BJ (cell line): ENCODE data around the gene KCP. TPM values are rescaled to one million over a fixed set of nuclear protein-coding genes. Genes with fewer than 3 reads are reported as not detected.

ENCODE experiments used
- CTCF ChIA-PET: fragments of 350-600 bp; formaldehyde crosslinking; extraction: SDS; loops from one replicate; lab custom pipeline; 2021; ENCODE audit warnings: antibody characterized with exemption, inconsistent platforms; lab: Yijun Ruan, JAX
- POLR2A ChIA-PET: fragments of 300-600 bp; sonication (Branson Sonifier 250); formaldehyde crosslinking; extraction: SDS; loops from one replicate; lab custom pipeline; 2021; ENCODE audit warnings: antibody characterized with exemption; lab: Charles Lee
- DNase-seq: peaks from one replicate; pipeline ENCODE4 v3.0.0-alpha.2; 2011; ENCODE audit warnings: low read depth
- H3K27me3 ChIP-seq: 2 replicates; pipeline ENCODE4 v1.6.0; 2011; ENCODE audit warnings: low read length; ENCODE audit not compliant: control insufficient read depth, insufficient read depth
- H3K36me3 ChIP-seq: 2 replicates; pipeline ENCODE4 v1.5.1; 2011; ENCODE audit warnings: low read length; ENCODE audit not compliant: control insufficient read depth, insufficient read depth
- H3K4me3 ChIP-seq: 2 replicates; pipeline ENCODE4 v1.5.1; 2011; ENCODE audit warnings: low read depth, mild to moderate bottlenecking, control low read depth, low read length
- polyA plus RNA-seq: library from polyadenylated mRNA; depleted of rRNA; stranded (reverse); fragments of >200 nt; gene quantifications from 2 replicates; pipeline ENCODE4 v1.2.3, GENCODE V29; 2011
- TF ChIP-seq, protein P1 (sequence below): IDR thresholded peaks from 2 replicates; pipeline ENCODE4 v1.5.1; 2011; ENCODE audit warnings: low read depth, mild to moderate bottlenecking, control low read depth, inconsistent platforms, low read length, moderate library complexity; ENCODE audit not compliant: insufficient read depth

KCP gene
- polyA plus RNA-seq, 1 experiment, result not detected

DNA sequence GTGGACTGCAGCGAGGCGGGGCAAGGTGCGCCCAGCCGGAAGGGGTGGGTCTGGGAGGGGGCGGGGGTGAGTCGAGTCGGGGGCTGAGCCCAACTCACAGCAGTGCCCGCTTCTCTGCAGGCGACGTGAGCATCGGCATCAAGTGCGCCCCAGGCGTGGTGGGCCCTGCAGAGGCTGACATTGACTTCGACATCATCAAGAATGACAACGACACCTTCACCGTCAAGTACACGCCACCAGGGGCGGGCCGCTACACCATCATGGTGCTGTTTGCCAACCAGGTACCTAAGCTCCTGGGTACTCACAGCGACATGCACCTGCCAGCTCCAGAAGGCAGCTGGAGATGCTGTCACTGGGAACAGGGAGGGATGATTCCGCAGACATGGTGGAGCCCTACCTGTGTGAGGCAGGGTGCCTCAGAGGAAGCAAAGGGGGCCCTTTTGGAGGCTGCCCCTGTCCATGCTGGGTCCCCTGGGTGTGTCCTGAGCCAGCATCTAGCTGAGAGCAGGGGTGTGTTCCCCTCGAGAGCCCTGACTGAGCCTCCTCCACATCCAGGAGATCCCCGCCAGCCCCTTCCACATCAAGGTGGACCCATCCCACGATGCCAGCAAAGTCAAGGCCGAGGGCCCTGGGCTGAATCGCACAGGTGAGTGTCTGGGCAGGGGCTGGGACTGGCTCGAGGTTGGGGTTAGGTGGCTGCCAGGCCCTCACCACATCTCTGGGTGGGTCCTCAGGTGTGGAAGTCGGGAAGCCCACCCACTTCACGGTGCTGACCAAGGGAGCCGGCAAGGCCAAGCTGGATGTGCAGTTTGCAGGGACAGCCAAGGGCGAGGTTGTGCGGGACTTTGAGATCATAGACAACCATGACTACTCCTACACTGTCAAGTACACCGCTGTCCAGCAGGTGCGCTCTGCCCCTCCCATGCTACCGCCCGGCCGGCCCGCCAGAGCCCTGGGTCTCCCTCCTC is 67.6 kb downstream of the KCP start:
- H3K36me3 ChIP-seq, result peaks cover 92% of the 10 kb centered on the region
- no peaks in the 10 kb centered on the region for H3K27me3 ChIP-seq
- ChIA-PET POLR2A (no interaction called here), CTCF (interaction anchor here (0.6 to 3.9 kb wide), 8 partner anchors 7 to 410 kb away, joined by 3 to 30 read pairs (median 4); partner anchors contain the start of gene ATP6V1F)
- no peak overlapping the region for H3K4me3 ChIP-seq
- TF ChIP-seq, protein P1, sequence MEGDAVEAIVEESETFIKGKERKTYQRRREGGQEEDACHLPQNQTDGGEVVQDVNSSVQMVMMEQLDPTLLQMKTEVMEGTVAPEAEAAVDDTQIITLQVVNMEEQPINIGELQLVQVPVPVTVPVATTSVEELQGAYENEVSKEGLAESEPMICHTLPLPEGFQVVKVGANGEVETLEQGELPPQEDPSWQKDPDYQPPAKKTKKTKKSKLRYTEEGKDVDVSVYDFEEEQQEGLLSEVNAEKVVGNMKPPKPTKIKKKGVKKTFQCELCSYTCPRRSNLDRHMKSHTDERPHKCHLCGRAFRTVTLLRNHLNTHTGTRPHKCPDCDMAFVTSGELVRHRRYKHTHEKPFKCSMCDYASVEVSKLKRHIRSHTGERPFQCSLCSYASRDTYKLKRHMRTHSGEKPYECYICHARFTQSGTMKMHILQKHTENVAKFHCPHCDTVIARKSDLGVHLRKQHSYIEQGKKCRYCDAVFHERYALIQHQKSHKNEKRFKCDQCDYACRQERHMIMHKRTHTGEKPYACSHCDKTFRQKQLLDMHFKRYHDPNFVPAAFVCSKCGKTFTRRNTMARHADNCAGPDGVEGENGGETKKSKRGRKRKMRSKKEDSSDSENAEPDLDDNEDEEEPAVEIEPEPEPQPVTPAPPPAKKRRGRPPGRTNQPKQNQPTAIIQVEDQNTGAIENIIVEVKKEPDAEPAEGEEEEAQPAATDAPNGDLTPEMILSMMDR, result no peak
- no peak for DNase-seq

DNA sequence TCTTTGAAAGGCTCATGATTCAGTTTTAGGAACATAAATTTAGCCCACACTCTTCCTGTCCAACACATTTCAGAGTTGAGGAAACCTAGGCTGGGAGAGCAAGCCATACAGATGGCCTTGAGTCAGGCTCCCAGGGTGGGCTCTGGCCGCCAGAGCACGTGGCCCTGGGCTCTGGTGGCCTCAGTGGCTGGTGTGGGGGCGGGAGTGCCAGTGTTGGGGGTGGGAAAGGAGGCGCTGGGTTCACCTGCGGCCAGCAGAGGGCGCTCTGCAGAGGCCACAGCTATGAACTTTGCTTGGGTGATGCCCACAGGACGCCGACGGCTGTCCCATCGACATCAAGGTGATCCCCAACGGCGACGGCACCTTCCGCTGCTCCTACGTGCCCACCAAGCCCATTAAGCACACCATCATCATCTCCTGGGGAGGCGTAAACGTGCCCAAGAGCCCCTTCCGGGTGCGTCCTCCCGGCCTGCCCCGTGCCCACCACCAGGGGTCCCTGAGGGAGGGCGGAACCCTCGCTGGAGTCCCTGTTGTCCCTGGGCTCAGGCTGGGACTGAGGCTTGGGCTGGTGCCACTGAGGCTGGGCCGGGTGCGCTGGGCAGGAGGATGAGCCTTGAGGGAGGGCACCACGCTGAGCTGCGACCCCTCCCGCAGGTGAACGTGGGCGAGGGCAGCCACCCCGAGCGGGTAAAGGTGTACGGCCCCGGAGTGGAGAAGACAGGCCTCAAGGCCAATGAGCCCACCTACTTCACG is 68.4 kb downstream of the KCP start:
- Histone ChIP-seq H3K27me3 (no peaks in the 10 kb centered on the region), H3K4me3 (no peak overlapping the region), H3K36me3 (peaks cover 94% of the 10 kb centered on the region)
- DNase-seq, result no peak
- TF ChIP-seq, protein P1, result peak; percentile 86
- CTCF ChIA-PET, result interaction anchor here (0.6 to 3.9 kb wide), 8 partner anchors 8 to 409 kb away, joined by 3 to 30 read pairs (median 4); partner anchors contain the start of gene ATP6V1F
- POLR2A ChIA-PET, result no interaction called here

DNA sequence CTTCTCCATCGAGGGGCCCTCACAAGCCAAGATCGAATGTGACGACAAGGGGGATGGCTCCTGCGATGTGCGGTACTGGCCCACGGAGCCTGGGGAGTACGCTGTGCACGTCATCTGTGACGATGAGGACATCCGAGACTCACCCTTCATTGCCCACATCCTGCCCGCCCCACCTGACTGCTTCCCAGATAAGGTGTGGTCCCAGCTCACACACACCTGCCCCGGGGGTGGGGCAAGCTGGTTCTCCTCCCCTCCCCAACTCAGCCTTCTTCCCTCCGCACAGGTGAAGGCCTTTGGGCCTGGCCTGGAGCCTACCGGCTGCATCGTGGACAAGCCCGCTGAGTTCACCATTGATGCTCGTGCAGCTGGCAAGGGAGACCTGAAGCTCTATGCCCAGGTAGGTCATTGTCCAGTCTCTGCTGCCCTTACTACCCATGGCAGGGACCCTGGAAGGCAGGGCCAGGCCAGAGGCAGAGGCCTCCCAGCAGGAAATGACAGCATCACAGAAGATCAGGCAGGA is 69.3 kb downstream of the KCP start:
- no peak overlapping the region for H3K4me3 ChIP-seq
- TF ChIP-seq, protein P1, result no peak
- H3K36me3 ChIP-seq, result peaks cover 92% of the 10 kb centered on the region
- H3K27me3 ChIP-seq, result no peaks in the 10 kb centered on the region
- ChIA-PET POLR2A (no interaction called here), CTCF (interaction anchor here (0.9 to 3.9 kb wide), 4 partner anchors 9 to 43 kb away, joined by 3 to 30 read pairs (median 6); no protein-coding TSS in a partner anchor)
- no peak for DNase-seq

DNA sequence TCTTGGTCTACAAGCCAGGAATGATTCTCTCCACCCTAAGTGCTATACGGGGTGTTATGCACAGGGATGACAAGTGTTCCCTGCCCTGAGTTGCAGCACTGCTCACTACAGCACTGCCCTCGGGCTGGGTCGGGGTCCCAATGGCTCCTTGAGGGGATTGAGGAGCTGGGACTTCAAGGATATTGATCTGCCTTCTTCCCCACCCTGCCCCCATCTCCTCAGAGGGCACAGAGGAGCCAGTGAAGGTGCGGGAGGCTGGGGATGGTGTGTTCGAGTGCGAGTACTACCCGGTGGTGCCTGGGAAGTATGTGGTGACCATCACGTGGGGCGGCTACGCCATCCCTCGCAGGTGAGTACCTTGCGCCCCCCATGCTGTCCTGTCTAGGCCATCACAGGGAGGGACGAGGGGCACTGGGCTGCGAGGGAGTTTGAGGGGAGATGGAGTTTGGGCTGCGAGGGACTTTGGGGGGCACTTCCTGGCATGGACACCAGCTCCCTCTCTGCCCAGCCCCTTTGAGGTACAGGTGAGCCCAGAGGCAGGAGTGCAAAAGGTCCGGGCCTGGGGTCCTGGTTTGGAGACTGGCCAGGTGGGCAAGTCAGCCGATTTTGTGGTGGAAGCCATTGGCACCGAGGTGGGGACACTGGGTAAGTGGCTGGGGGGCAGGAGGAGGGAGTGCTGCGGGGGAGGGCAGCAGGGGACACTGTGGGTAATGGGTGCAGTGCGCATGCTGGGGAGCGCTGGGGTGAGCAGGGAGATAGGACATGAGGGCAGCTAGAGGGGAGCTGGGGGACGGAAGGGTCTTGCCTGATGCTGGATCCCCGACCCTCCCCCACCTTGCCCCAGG is 70.0 kb downstream of the KCP start:
- Histone ChIP-seq H3K36me3 (peaks cover 90% of the 10 kb centered on the region), H3K4me3 (no peak overlapping the region), H3K27me3 (no peaks in the 10 kb centered on the region)
- DNase-seq, result no peak
- TF ChIP-seq, protein P1, result no peak
- ChIA-PET CTCF (interaction anchor here (0.9 to 3.9 kb wide), 3 partner anchors 8 to 43 kb away, joined by 3 to 30 read pairs (median 7); no protein-coding TSS in a partner anchor), POLR2A (no interaction called here)
